ENCODE data around the gene CHST3.
"Not testable (repeated sequence)": the region's sequence is repeated elsewhere in the genome, so short reads cannot be mapped to it uniquely, and the experiment has no call there.

Gene CHST3

DNA sequence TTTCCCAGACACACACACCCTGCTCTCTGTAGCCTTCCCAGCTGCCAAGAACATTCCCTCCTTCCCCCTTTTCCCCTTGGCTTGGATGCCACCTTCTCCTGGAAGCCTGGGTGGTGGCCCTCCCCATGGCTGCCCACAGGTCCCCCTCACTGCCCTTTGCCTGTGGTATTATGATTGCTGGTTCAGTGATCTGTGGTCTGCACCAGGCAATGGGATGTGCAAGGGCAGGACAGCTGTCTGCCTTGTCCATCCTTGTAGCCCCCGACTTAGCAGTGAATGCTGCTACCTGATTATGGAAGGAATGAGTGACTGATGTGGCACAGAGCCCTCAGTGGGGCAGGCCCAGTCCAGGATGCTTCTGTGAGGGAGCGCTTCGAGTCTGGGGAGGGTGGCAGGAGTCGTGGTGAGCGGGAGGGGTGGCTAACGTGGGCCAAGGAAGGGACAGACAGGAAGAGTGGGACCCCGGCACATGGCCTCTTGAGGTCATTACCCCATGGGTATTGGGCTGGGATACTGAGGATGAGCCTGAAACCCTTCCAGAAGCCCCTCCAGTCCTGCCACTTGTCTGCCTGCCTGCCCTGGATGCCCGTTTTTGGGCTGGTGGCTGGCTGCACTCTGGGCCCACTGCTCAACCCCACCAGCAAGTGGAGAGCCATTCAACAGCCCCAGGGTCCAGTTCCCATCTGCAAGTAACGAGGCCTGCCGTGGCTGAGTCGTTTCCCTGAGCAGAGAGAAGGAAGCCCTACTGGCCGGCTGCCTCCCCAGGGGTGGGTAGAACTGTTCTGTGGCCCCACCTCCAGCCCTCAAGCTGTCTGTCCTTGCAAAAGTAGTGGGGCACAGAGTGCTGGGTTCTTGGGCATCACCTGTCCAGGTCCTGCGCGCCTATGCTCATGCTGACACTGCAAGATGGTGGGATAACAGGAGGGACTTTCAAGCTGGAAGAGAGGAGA is 8.8 kb downstream of the CHST3 start:
- DNase-seq (ENCODE audit: low spot score) = no peak

DNA sequence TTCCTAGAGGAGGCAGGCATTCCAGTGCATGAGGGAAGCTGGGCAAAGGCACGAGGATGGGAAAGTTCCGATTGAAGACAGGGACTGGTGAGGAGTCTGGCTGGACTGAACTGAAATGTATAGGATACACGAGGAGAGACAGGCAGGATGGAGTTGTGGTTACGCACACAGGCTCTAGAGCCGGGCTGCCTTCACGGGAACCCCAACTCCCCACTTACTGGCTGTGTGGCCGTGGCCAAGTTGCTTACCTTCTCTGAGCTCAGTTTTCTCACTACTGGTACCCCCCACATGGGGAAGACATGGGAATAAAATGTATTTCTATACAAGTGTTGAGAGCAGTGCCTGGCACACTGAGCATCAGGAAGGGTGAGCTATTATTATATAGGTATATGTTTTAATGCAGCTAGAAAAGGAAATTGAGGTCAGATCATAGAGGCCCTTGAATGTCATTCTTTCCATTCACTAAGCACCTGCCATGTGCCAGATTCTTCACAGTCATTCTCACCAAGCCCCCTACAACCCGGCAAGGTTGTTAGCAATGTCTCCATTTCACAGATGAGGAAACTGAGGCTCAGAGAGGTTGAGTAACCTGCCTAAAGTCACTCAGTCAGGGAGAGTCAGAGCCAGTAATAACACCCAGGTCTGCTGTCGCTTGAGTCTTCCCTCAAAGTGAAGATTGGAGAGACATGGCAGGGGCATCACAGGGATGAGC is 9.7 kb downstream of the CHST3 start:
- no peak for DNase-seq (ENCODE audit: low spot score)

DNA sequence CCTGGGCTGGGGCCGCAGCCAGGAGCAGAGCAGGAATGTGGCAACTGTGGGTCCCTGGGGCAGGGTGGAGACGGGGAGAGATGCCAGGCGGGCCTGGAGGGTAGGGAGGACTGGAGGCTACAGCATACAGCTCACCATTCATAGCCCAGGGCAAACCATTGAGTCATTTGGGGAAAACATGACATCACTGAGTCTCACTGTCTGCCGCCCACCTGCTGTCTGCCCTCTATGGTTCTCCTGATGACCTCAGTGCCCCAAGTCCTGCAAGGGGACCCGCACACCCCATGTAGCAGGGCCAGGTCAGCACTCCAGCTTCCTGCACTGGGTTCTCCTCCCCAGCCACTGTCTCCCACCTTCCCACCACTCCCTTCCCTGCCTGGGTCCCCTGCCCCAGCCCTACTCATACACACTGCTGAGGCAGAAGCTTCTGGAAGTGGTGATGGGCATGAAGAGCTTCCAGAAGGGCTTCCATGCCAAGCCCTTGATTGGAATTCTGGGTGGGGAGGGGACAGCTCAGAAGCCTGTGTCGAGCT is 10.4 kb downstream of the CHST3 start:
- no peak for DNase-seq (ENCODE audit: low spot score)

DNA sequence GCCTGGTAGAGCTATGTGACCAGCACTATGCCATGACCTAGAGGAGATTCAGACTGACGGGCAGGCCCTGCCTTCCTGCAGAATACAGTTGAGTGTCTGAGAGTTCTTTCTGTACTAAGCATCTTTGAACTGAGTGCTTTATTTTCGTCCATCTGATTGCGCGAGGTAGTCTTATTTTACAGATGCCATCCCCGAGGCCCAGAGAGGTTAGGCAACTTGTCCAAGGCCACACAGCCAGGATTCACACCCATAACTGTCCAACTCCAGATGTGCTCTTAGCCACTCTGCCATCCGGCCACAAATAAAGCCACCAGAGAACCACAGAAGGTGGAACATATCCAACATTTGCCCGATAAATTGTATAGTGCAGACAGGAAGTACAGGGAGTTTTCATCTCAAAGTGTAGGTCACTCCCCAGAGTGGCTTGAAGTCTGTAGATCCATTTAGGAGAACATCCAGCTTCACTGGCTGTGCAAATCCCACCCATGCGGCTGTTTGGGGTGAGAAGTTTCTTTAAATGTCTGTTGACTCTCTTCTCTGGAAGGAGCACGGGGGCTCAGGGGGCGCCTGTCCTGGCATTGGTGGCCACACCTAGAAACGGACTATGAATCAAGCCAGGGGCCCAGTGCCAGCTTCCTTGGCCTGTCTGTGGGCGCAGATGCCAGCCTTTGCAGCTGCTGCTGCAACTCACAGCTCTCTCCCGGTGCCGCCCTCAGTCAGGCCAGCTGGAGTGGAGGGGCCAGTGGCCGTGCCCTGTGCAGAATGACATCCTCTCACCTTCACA is 11.1 kb downstream of the CHST3 start:
- DNase-seq (ENCODE audit: low spot score) = no peak

DNA sequence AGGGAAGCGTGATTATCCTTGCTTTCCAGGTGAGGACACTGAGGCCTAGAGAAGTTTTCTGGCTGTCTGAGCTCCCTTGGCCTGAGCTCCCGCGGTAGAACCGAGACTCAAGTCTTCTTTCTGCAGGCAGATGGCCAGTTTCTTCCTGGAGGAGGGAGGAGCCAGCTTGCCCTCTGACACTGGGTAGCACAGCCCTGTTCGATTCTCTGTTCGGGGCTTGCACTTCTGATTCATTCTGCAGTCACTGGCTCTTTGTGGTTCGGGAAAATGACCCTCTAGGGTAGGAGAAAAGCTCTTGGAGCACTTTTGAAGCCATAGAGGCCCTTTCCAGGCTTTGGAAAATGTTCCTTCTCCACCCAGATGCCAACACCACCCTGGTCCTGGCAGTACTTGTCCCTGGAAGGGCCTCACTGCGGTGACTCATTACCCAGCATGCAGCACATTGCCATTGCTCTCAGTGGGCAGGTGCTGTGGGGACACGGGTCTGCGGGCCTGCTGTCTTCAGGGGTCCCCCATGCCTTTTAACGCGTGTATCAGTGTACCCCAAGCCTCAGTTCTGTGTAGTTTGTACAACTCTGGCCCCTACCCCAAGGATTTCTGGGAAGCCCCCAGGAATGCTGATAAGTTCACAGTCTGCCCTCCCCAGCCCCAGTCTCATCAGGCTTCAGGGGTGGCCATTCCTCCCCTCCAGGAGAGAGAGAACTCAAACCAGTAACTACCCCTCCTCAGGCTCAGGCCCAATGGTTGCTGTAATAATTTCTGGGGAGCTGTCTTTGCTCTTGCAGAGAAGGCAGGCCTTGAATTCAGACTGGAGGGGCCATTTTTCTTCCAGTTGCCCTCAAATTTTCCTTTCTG is 11.9 kb downstream of the CHST3 start:
- DNase-seq (ENCODE audit: low spot score) = no peak

DNA sequence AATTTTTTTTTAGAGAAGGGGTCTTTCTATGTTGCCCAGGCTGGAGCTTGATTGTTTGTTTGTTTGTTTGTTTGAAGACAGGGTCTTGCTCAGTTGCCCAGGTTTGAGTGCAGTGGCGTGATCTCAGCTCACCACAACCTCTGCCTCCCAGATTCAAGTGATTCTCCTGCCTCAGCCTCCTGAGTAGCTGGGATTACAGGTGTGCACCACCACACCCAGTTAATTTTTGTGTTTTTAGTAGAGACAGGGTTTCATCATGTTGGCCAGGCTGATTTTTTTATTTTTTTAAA is 13.4 kb downstream of the CHST3 start:
- DNase-seq (ENCODE audit: low spot score) = not testable (repeated sequence)

DNA sequence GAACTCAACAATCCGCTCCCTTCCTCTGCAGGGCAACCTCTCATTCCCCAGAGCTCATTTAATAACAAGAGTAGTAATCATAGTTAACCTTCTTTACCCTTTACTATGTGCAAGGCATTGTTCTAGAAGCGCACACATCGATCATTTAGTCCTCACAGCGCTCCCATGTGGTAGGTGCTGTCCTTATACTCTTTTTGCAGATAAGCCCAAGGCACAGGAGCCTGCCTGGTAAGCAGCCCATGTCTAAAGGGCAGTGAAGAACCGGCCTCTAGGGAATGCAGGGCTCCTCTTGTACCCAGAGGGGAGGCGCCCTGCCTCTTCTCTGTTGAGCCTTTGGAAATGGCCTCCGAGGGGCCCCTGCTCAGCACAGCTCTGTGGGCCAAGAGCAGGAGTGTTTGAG is 14.3 kb downstream of the CHST3 start:
- DNase-seq (ENCODE audit: low spot score) = no peak

DNA sequence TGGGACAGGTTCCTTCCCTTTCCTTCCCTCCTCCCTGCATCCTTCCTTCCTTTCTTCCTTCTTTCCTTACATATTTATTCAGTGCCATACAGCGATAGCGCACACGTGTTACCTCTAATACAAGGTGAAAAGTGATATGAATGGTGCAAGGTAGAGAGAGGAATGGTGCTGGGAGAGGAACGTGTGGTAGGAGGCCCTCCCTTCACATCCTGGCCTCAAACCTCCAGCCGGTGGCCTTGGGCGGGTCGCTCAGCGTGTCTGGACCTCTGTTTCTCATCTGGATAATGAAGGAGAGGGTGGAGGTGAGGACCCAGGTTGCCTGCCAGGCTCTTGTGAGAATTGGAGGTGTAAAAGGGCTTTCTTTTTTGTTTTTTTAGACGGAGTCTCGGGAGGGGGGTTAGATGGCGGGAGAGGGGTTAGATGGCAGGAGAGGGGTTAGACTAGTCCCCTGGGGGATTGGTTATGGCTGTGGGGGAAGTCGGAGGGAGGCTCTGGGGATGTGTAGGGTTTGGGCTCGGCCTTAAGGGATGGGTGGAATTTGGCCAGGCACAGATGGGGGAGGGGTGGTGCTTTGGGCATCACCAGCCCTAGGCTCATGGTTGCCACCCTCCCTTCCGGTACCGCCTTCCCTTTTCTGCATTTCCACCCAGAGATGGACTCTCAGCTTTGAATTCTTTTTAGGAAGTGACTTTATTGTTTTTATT is 14.9 kb downstream of the CHST3 start:
- no peak for DNase-seq (ENCODE audit: low spot score)

DNA sequence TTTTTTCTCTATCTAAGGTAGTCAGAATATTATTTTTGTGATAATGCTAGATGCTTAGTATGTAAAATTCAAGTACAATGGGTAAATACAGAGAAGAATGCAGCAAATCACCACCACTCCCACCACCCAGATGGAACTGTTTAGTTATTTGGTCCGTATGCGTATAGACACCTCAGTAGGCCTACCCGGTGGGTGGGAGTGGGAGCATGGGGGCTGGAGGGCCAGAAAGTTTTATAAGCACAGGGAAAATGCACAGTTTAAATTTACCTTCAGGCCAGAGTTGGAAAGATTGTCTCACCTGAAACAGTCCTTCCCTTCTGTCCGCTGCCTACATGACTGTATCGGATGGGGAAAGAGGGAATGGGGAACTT is 15.5 kb downstream of the CHST3 start:
- no peak for DNase-seq (ENCODE audit: low spot score)

DNA sequence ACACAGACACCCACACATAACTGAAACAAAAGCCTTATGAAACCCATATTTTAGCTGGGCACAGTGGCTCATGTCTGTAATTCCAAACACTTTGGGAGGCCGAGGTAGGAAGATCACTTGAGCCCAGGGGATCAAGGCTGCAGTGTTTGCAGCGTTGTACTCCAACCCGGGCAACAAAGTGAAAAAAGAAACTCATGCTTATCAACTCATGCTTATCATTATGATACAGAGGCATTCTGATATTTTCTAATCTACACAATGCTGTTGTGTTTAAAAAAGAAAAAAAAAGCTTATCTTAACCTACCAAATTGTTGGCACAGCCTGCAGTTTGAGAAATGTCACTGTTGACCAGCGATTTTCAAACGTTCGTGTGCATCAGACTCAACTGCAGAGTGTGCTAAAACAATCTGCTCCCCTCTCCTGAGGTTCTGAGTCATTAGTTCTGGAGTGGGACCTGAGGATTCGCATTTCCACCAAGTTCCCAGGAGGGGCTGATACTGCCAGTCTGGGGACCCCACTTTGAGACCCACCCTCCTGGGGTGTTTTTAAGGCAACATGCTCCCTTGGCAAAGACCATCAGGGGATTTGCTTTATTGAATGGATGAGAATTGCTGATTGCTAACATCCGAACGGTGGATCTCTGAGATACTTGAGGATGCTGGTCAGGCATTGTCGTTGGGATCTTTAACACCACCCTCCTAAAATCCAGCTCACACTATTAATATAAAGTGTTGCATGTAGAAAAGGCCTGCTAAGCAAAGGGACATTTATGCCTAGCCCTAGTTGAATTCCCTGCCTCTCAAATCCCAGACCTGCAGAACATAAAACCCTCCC is 16.2 kb downstream of the CHST3 start:
- DNase-seq (ENCODE audit: low spot score) = no peak

DNA sequence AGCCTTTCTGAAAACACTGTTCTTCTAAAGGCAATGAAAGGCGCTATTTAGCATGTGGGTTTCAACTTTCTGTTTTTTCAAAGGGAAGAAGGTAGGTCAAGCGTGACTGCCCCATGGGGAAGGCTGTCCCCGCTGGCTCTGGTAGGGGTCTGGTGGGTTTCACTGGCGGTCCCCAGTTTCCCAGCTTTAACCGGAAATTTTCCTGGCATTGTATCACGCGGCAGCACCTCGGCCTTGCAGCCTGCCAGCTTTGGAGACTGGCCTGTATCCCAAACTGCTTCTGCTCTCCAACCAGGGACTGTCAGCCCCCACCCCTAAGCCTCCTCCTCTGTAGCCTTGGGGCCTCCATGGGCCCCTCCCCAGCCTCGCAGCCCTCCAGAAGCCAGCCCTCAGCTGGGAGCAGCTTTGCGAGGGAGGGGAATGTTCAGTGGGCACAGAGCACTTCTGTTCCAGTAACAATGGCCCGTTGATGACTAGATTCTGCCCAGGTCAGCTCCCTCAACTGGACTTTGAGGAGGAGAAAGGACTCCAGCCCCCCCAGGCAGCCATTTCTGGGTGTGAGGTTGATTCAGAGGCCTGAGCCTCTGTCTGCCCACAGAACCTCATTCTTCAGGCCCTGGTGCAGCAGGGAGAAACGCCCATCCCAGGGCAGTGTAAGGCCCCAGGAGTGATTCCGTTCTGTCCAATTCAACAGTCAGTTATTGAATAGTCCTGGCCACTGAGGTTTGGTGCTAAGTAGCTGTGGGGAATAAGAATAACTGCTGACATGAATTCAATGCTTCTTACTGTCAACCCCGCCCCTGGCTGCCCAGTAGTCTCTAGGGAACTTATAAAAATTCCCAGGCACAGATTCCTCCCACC is 17.1 kb downstream of the CHST3 start:
- DNase-seq (ENCODE audit: low spot score) = no peak

DNA sequence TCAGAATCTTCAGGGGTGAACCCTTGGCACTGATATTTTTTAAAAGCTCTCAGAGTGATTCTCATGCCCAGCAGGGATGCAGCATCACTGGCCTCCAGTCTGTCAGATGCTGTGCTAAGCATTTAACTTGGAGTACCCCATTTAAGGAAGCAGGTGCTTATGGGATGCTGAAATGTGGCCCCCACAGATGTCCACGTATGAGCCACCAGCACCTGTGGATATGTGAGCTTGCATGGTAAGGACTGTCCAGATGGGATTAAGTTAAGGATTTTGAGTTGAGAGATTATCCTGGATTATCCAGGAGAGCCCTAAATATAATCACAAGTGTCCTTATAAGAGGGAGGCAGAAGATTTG is 17.7 kb downstream of the CHST3 start:
- DNase-seq (ENCODE audit: low spot score) = no peak

DNA sequence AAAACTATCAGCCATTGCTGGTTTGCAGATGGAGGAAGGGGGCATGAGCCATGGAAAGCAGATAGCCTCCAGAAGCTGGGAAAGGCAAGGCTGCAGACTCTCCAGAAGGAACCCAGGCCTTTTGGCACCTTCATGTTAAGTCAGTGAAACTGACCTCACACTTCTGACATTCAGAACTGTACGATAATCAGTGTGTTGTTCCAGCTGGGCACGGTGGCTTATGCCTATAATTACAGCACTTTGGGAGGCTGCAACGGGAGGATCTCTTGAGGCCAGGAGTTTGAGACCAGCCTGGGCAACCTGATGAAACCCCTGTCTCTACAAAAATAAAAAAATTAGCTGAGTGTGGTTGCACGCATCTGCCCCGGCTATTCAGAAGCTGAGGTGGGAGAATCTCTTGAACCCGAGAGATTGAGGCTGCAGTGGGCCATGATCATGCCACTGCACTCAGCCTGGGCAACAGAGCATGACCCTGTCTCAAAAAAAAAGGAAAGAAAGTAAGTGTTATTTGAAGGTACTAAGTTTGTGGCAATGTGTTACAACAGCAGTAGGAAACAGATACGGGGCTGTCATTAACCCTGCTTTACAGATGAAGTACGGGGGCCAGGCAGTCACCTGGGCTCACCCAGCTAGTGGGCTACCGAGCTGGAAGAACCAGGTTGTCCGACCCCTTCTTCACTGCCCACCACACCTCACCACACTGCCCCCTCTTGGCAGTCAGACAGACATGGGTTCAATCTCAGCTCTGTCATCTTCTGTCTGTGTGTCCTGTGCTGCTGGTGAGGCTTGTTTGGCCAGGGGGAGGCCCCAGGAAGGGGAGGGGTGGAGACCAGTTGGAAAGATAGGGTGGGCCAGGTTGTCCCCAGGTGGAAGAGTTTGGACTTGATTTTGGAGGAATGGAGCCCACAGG is 18.3 kb downstream of the CHST3 start:
- DNase-seq (ENCODE audit: low spot score) = no peak

DNA sequence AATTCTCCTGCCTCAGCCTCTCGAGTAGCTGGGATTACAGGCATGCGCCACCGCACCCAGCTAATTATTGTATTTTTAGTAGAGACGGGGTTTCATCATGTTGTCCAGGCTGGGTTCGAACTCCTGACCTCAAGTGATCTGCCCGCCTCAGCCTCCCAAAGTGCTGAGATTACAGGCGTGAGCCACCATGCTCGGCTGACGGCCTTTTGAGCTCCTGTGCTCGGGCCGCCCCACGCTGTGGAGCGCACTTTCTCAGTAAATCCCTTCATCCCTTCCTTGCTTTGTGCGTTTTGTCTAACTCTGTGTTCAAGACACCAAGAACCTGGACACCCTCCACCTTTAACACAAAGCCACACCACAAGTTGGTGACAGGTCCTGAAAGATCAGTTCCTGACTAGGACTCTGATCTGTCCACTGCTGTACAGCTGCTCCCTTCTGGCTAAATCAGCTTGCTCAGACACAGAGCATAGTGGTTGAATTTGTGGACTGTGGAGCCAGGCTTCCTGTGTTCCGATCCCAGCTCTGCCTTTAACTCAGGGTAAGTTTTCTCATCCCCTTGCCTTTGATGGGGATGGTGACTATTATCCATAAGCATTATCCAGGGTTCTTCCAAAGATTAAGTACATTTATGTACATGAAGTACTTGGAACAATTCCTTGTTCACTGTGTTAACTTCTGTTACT is 20.1 kb downstream of the CHST3 start:
- DNase-seq (ENCODE audit: low spot score) = no peak

DNA sequence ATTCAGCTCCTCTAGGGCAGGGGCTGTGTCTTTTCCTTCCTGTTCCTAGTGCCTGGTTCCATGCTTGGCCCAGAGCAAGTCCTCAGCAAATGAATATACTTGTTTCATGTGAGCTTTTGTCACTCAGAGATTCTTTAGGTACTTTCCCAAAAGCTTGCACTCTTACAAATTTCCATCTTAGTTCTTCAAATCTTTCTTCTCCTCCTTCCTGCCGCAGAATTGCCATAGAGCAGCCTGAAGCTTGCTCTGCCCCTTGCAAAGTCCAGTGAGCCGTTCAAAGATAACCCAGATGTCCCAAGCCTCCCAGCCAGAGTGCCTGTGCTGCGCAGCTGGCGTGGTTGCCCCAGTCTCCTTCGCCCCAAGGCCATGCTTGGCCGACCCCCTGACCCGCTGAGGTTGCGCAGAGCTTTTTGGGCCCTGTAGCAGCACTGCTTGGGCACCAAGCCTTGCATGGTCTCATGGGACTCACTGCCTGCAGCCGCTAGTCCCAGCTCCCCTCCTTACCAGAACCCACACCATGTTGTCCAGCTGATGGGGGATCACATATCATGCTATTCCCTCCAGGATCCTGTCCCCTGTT is 20.7 kb downstream of the CHST3 start:
- no peak for DNase-seq (ENCODE audit: low spot score)

DNA sequence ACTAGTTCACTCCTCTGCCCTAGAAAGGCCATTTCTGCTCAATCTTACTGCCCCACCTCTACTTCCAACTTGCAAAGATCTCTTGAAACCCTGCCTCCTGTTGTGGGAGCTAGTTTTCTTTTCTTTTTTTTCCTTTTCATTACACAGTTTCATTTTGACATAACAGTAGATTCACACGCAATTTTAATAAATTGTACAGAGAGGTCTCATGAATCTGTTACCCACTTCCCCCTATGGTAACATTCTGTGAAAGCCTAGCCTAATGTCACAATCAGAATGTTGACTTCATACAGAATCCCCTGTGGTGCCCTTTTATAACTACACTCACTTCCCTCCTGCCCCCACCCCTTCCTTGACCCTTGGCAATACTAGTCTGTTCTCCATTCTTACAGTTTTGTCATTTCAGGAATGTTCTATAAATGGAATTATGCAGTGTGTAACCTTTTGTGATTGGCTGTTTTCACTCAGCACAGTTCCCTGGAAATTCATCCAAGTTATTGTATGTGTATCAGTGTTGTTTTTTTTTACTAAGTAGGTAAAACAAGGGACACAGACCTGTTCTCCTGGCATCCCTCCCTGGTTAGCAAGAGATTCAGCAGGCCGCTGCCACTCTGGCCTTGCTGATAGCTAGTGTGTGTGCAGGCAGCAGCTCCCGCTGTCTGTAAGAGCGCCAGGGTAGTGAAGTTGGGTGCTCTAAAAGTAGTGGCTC is 21.5 kb downstream of the CHST3 start:
- DNase-seq (ENCODE audit: low spot score) = no peak

DNA sequence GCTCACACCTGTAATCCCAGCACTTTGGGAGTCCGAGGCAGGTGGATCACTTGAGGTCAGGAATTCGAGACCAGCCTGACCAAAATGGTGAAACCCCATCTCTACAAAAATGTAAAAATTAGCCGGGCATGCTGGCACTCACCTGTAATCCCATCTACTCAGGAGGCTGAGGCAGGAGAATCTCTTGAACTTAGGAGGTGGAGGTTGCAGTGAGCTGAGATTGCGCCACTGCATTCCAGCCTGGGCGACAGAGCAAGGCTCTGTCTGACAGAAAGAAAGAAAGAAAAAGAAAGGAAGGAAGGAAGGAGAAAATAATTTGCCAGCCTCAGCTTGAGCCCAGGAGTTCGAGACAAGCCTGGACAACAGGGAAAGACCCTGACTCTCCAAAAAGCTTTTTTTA is 24.7 kb downstream of the CHST3 start:
- not testable (repeated sequence) for DNase-seq (ENCODE audit: low spot score)
